BJ (cell line): ENCODE results near the gene AP1B1. TPM values are rescaled to one million over a fixed set of nuclear protein-coding genes. Genes with fewer than 3 reads are reported as not detected.
A peak's percentile ranks its signal among the peaks of the same experiment; 100 is the strongest.

ENCODE experiments used
- CTCF ChIA-PET: fragments of 350-600 bp; formaldehyde crosslinking; extraction: SDS; loops from one replicate; lab custom pipeline; 2021; ENCODE audit warnings: antibody characterized with exemption, inconsistent platforms; lab: Yijun Ruan, JAX
- POLR2A ChIA-PET: fragments of 300-600 bp; sonication (Branson Sonifier 250); formaldehyde crosslinking; extraction: SDS; loops from one replicate; lab custom pipeline; 2021; ENCODE audit warnings: antibody characterized with exemption; lab: Charles Lee
- DNase-seq: peaks from one replicate; pipeline ENCODE4 v3.0.0-alpha.2; 2011; ENCODE audit warnings: low read depth
- H3K27me3 ChIP-seq: 2 replicates; pipeline ENCODE4 v1.6.0; 2011; ENCODE audit warnings: low read length; ENCODE audit not compliant: control insufficient read depth, insufficient read depth
- H3K36me3 ChIP-seq: 2 replicates; pipeline ENCODE4 v1.5.1; 2011; ENCODE audit warnings: low read length; ENCODE audit not compliant: control insufficient read depth, insufficient read depth
- H3K4me3 ChIP-seq: 2 replicates; pipeline ENCODE4 v1.5.1; 2011; ENCODE audit warnings: low read depth, mild to moderate bottlenecking, control low read depth, low read length
- CTCF ChIP-seq: IDR thresholded peaks from 2 replicates; pipeline ENCODE4 v1.5.1; 2011; ENCODE audit warnings: low read depth, mild to moderate bottlenecking, control low read depth, inconsistent platforms, low read length, moderate library complexity; ENCODE audit not compliant: insufficient read depth
- polyA plus RNA-seq: library from polyadenylated mRNA; depleted of rRNA; stranded (reverse); fragments of >200 nt; gene quantifications from 2 replicates; pipeline ENCODE4 v1.2.3, GENCODE V29; 2011

Gene AP1B1
- polyA plus RNA-seq, 1 experiment = 75.0 TPM

- CTCF ChIA-PET = interaction anchor here (1.0 to 2.0 kb wide), 4 partner anchors 14 to 40 kb away, joined by 3 to 8 read pairs (median 3); partner anchors contain the start of gene GAS2L1
- peak; percentile 84 for DNase-seq
- no peak overlapping the region for H3K4me3 ChIP-seq
- peaks cover 27% of the 10 kb centered on the region for H3K36me3 ChIP-seq
- POLR2A ChIA-PET = no interaction called here
- no peak for TF ChIP-seq CTCF
- no peaks in the 10 kb centered on the region for H3K27me3 ChIP-seq
Observed at GRCh38 chr22:29344137-29344536, 44.2 kb downstream of the AP1B1 start.

GRCh38 chr22:29343313-29343805, 45.0 kb downstream of the AP1B1 start:
- TF ChIP-seq CTCF = no peak
- H3K36me3 ChIP-seq = peaks cover 30% of the 10 kb centered on the region
- no peak overlapping the region for H3K4me3 ChIP-seq
- ChIA-PET POLR2A (no interaction called here), CTCF (interaction anchor here (1.0 to 2.0 kb wide), 3 partner anchors 15 to 39 kb away, joined by 3 to 8 read pairs (median 3); no protein-coding TSS in a partner anchor)
- no peaks in the 10 kb centered on the region for H3K27me3 ChIP-seq
- DNase-seq = peak; percentile 43

- Histone ChIP-seq H3K4me3 (no peak overlapping the region), H3K36me3 (peaks cover 27% of the 10 kb centered on the region), H3K27me3 (no peaks in the 10 kb centered on the region)
- DNase-seq = no peak
- no peak for TF ChIP-seq CTCF
- ChIA-PET CTCF (interaction anchor here (1.0 to 2.0 kb wide), 2 partner anchors 16 to 17 kb away, joined by 3 to 8 read pairs; no protein-coding TSS in a partner anchor), POLR2A (no interaction called here)
Observed at GRCh38 chr22:29342577-29343312, 45.6 kb downstream of the AP1B1 start.

- TF ChIP-seq CTCF = no peak
- no peak overlapping the region for H3K4me3 ChIP-seq
- peaks cover 24% of the 10 kb centered on the region for H3K36me3 ChIP-seq
- ChIA-PET POLR2A (no interaction called here), CTCF (interaction anchor here (2.0 kb wide), 1 partner anchor 17 kb away, joined by 8 read pairs; no protein-coding TSS in a partner anchor)
- no peaks in the 10 kb centered on the region for H3K27me3 ChIP-seq
- no peak for DNase-seq
Observed at GRCh38 chr22:29342177-29342576, 46.2 kb downstream of the AP1B1 start.

GRCh38 chr22:29341849-29342127, 46.6 kb downstream of the AP1B1 start:
- Histone ChIP-seq H3K36me3 (peaks cover 26% of the 10 kb centered on the region), H3K4me3 (no peak overlapping the region), H3K27me3 (no peaks in the 10 kb centered on the region)
- POLR2A ChIA-PET = no interaction called here
- TF ChIP-seq CTCF = no peak
- CTCF ChIA-PET = no interaction called here
- no peak for DNase-seq
